ENCODE results near the gene SHOC2. TPM values are rescaled to one million over a fixed set of nuclear protein-coding genes. Genes with fewer than 3 reads are reported as not detected.

The SHOC2 gene
- total and polyA plus RNA-seq, 9 donors = 19.4 to 91.2 (median 63.1) TPM

DNA sequence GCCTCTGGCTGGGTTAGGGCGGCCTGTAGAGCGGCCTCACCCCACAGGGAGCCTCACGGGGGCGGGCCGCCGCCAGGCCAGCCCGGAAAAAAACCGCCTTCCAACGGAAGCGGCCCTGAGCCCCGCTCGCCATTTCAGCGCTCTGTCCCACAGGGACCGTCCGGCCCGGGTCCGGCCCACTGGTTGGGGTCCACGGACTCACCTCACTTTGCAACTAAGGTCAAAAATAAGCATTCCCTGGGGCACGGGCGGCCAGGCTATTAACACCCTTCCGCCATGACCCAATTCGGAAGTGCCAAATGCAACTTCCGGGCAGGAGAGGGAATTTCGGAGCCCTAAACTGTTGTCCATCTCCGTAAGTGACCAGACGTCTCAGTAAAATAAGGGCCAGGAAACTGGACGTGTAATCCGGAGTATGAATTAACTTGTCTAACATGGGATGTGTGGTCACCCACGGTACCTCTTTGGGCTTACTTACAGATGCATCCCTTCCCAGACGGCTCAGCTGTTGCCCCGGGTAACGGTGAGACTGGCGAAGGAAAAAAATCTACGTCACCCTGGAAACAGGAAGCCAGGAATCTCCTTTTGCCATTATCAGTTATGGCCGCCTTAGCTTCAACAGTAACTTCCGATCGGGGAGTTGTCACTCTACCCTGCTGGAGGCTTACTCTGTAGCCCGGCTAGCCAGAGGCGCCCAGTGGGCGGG, 608 bp upstream of the SHOC2 start, which contains the start of gene BBIP1:
Gene BBIP1, minus strand, starts transcription at position 538 of the 706 bp plus-strand sequence. CDS start 1,023 bp downstream, outside the sequence.
- H3K36me3 ChIP-seq = no peaks in the 10 kb centered on the region
- H3K9me3 ChIP-seq = no peaks in the 10 kb centered on the region
- peaks cover under 1% of the 10 kb centered on the region for H3K4me1 ChIP-seq (ENCODE audit: insufficient read depth)
- H3K27me3 ChIP-seq = no peaks in the 10 kb centered on the region
- WGBS, 3 donors = 0 to 1% (median 0%) methylated on average over 37 to 40 of the region's 40 CpGs
- peak in 1 of 5 donors; percentile 95 for DNase-seq
- intact Hi-C loops (cut with DNase I) = no loop called here
- TF ChIP-seq POLR2A (IDR thresholded peaks at IDR 0.05) = peak; percentile 84
- peak; percentile 32 for TF ChIP-seq EP300 (IDR thresholded peaks at IDR 0.05)
- TF ChIP-seq, protein P1, sequence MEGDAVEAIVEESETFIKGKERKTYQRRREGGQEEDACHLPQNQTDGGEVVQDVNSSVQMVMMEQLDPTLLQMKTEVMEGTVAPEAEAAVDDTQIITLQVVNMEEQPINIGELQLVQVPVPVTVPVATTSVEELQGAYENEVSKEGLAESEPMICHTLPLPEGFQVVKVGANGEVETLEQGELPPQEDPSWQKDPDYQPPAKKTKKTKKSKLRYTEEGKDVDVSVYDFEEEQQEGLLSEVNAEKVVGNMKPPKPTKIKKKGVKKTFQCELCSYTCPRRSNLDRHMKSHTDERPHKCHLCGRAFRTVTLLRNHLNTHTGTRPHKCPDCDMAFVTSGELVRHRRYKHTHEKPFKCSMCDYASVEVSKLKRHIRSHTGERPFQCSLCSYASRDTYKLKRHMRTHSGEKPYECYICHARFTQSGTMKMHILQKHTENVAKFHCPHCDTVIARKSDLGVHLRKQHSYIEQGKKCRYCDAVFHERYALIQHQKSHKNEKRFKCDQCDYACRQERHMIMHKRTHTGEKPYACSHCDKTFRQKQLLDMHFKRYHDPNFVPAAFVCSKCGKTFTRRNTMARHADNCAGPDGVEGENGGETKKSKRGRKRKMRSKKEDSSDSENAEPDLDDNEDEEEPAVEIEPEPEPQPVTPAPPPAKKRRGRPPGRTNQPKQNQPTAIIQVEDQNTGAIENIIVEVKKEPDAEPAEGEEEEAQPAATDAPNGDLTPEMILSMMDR (IDR thresholded peaks at IDR 0.05) = no peak
- H3K4me3 ChIP-seq = peak within 1 kb of the TSS; percentile 90
- H3K27ac ChIP-seq = peak within 1 kb of the TSS; percentile 86 to 97

DNA sequence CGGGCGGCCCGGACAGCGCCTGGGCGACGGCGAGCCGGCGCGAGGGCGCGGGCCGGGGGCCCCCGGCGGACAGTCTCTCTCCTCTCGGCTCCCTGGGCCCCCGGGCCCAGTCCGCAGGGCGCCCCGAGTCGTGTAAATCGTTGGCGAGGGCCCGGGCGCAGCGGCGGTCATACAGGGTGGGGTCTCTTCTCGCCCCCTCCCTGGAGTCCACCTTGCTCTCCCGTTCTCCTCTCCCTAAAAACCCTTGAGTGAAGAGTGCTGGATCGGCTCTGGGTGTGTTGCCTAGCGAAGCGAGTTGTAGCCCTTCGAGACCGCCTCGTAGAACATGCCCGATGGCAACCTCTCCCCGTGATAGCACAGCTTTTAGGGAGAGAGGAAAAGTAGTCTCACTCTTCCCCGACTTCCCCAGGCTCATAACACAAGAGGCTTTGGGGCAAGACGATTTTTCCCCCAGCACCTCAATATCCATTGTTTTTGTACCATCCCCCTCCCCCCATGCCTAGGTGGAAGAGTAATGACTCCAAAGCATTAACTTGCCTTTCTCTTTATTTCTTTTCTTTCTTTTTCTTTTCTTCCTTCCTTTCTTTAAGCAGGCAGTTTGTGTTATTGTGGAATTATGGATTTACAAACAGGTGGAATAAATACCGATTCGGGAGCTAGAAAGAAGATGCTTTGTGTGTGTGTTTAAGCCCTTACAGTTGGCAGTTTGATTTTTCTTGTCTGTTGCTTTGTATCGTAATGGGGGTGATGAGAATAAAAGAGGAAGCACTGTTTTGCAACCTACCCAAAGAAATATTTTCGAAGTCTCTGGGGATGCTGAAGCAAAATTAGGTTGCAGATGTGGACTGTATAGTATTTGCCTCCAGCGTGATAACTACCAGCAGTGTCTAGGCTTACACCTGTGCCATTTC, 822 bp downstream of the SHOC2 start:
- Histone ChIP-seq H3K9me3 (no peaks in the 10 kb centered on the region), H3K4me1 (ENCODE audit: insufficient read depth) (no peaks in the 10 kb centered on the region), H3K36me3 (no peaks in the 10 kb centered on the region), H3K4me3 (peak overlapping the region; percentile 66), H3K27me3 (no peaks in the 10 kb centered on the region), H3K27ac (peak overlapping the region; percentile 86 to 92)
- TF ChIP-seq, protein P1 (IDR thresholded peaks at IDR 0.05) = no peak
- TF ChIP-seq POLR2A (IDR thresholded peaks at IDR 0.05) (no peak), EP300 (IDR thresholded peaks at IDR 0.05) (no peak)
- WGBS, 3 donors = 0 to 1% (median 1%) methylated on average over 26 to 44 of the region's 44 CpGs
- peak; percentile 35 to 64 (median 64) for DNase-seq
- intact Hi-C loops (cut with DNase I) = loop anchor here in 2 of 4 donors (5.0 to 10.0 kb wide), 2 partner anchors 155 to 1252 kb away; partner anchors contain the start of gene ADRA2A (in 1 of the 2)

DNA sequence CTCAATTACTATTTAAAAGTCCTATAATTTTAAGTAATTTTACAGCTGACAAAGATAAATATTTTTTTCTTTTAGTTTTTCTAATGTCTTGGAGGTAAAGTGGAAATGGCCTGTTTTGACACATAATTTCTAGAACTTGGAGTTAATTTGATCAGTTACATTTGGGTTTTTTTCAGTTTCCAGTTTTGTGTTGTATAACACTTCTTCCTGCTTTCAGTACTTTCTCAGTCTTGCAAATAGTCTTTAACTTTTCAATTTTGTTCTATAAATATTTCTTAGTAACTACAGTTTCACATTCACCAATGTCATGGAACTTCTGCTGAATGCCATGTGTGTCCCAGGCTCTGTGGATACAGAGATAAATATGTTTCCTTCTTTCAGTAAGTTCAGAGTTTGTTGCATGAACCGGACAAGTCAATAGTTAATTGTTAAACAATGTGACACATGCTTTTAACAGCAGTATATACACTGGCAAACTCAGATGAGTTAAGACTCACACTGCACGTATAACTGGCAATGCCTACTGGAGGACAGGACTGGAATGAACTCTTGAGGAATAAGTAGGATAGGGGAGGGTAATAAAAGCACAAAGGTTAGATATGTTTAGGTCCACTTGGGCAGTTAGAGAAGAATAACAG, 4.6 kb downstream of the SHOC2 start:
- H3K9me3 ChIP-seq = no peaks in the 10 kb centered on the region
- WGBS, 3 donors = 74 to 81% (median 77%) methylated on average over 2 of the region's 2 CpGs
- intact Hi-C loops (cut with DNase I) = loop anchor here in 2 of 4 donors (5.0 to 10.0 kb wide), 2 partner anchors 151 to 1248 kb away; partner anchors contain the start of gene ADRA2A (in 1 of the 2)
- H3K36me3 ChIP-seq = no peaks in the 10 kb centered on the region
- DNase-seq = no peak
- TF ChIP-seq POLR2A (IDR thresholded peaks at IDR 0.05) (no peak), EP300 (IDR thresholded peaks at IDR 0.05) (no peak)
- TF ChIP-seq, protein P1 (IDR thresholded peaks at IDR 0.05) = no peak
- no peaks in the 10 kb centered on the region for H3K27me3 ChIP-seq
- no peak overlapping the region for H3K4me3 ChIP-seq
- no peak overlapping the region for H3K27ac ChIP-seq
- peaks cover 4% of the 10 kb centered on the region for H3K4me1 ChIP-seq (ENCODE audit: insufficient read depth)

DNA sequence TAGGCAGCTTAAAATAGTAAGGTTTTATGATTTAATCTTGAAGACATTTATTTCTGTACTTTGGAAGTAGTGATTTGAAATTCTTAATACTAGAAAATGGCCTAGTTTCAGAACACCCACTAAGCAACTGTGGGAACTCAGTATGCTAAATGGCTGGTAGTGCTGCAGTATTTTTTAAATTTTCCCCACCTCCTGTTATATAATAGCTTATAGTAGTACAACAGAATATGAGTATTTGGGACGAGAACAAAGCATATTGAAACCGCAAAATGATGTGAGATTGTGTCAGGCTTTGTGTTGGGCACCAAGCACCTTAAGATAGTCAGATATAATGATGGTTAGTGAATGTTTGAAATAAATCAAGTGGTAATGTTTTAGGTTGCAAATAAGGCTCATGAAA, 8.1 kb downstream of the SHOC2 start:
- Histone ChIP-seq H3K4me3 (no peak overlapping the region), H3K9me3 (no peaks in the 10 kb centered on the region), H3K27ac (no peak overlapping the region), H3K27me3 (no peaks in the 10 kb centered on the region), H3K4me1 (ENCODE audit: insufficient read depth) (peaks cover 5% of the 10 kb centered on the region), H3K36me3 (no peaks in the 10 kb centered on the region)
- WGBS, 3 donors = 96 to 99% (median 96%) methylated on average over 2 of the region's 2 CpGs
- no peak for DNase-seq
- intact Hi-C loops (cut with DNase I) = loop anchor here in 1 of 4 donors (10.0 kb wide), 1 partner anchor 147 kb away; the partner anchor contains the start of gene ADRA2A
- TF ChIP-seq EP300 (IDR thresholded peaks at IDR 0.05) (no peak), POLR2A (IDR thresholded peaks at IDR 0.05) (no peak)
- TF ChIP-seq, protein P1 (IDR thresholded peaks at IDR 0.05) = no peak

Data from ovary (tissue), 9 donors.